Mesendoderm (in vitro differentiated cells): ENCODE measurements around the gene SYK.

Experiments used
- DNase-seq: peaks from one replicate; pipeline ENCODE4 v3.0.0; 2013
- H2AK5ac ChIP-seq: 2 replicates; pipeline ENCODE4 v1.6.1; 2013; ENCODE audit warnings: low read length, inconsistent platforms
- H2BK120ac ChIP-seq: 2 replicates; pipeline ENCODE4 v1.6.1; 2013; ENCODE audit warnings: low read depth, mild to moderate bottlenecking, low read length, moderate library complexity, mixed read lengths
- H2BK15ac ChIP-seq: replicated peaks from 2 replicates; pipeline ENCODE4 v1.6.1; 2013; ENCODE audit warnings: low read depth, mild to moderate bottlenecking, moderate library complexity
- H2BK5ac ChIP-seq: 2 replicates; pipeline ENCODE4 v1.6.1; 2013; ENCODE audit warnings: low read length, inconsistent platforms
- H3K18ac ChIP-seq: 2 replicates; pipeline ENCODE4 v1.6.1; 2013; ENCODE audit warnings: mild to moderate bottlenecking, low read length, mixed read lengths
- H3K23ac ChIP-seq: one replicate; pipeline ENCODE4 v1.6.1; 2013; ENCODE audit warnings: low read length
- H3K27ac ChIP-seq: 2 replicates; pipeline ENCODE4 v1.5.1; 2013; ENCODE audit warnings: low read depth, mild to moderate bottlenecking, inconsistent platforms, low read length, moderate library complexity
- H3K27me3 ChIP-seq: 2 replicates; pipeline ENCODE4 v1.6.1; 2013; ENCODE audit warnings: low read length, control low read depth, mild to moderate bottlenecking, inconsistent platforms; ENCODE audit not compliant: insufficient read depth, poor library complexity
- H3K36me3 ChIP-seq: 2 replicates; pipeline ENCODE4 v1.6.1; 2013; ENCODE audit warnings: low read length, inconsistent platforms; ENCODE audit not compliant: control insufficient read depth, insufficient read depth
- H3K4ac ChIP-seq: one replicate; pipeline ENCODE4 v1.6.1; 2013; ENCODE audit warnings: low read depth, mild to moderate bottlenecking, low read length, moderate library complexity
- H3K4me1 ChIP-seq: 2 replicates; pipeline ENCODE4 v1.6.1; 2013; ENCODE audit warnings: low read depth, low read length, inconsistent platforms; ENCODE audit not compliant: control insufficient read depth
- H3K4me2 ChIP-seq: 2 replicates; pipeline ENCODE4 v1.6.1; 2013; ENCODE audit warnings: low read length
- H3K4me3 ChIP-seq: 2 replicates; pipeline ENCODE4 v1.5.1; 2013; ENCODE audit warnings: mild to moderate bottlenecking, low read length
- H3K56ac ChIP-seq: one replicate; pipeline ENCODE4 v1.6.1; 2013; ENCODE audit warnings: low read length
- H3K79me1 ChIP-seq: 2 replicates; pipeline ENCODE4 v1.6.1; 2013; ENCODE audit warnings: low read length, inconsistent platforms
- H3K79me2 ChIP-seq: 2 replicates; pipeline ENCODE4 v1.6.1; 2013; ENCODE audit warnings: mild to moderate bottlenecking, low read length; ENCODE audit not compliant: control insufficient read depth, insufficient read depth
- H3K9ac ChIP-seq: 2 replicates; pipeline ENCODE4 v1.6.1; 2013; ENCODE audit warnings: low read length, inconsistent platforms
- H4K5ac ChIP-seq: one replicate; pipeline ENCODE4 v1.6.1; 2013; ENCODE audit warnings: low read length
- H4K8ac ChIP-seq: one replicate; pipeline ENCODE4 v1.6.1; 2013; ENCODE audit warnings: low read depth, mild to moderate bottlenecking, control low read depth, low read length, moderate library complexity
- WGBS: extraction: QIAGEN DNeasy Blood & Tissue Kit; methylation state at CpG from one replicate; pipeline ENCODE4 v1.1.7; 2013; ENCODE audit warnings: low lambda C conversion rate, missing lambda C conversion rate; ENCODE audit not compliant: insufficient coverage; ENCODE audit errors: extremely low coverage; 5-methylcytosine and 5-hydroxymethylcytosine counted together

The SYK gene

DNA sequence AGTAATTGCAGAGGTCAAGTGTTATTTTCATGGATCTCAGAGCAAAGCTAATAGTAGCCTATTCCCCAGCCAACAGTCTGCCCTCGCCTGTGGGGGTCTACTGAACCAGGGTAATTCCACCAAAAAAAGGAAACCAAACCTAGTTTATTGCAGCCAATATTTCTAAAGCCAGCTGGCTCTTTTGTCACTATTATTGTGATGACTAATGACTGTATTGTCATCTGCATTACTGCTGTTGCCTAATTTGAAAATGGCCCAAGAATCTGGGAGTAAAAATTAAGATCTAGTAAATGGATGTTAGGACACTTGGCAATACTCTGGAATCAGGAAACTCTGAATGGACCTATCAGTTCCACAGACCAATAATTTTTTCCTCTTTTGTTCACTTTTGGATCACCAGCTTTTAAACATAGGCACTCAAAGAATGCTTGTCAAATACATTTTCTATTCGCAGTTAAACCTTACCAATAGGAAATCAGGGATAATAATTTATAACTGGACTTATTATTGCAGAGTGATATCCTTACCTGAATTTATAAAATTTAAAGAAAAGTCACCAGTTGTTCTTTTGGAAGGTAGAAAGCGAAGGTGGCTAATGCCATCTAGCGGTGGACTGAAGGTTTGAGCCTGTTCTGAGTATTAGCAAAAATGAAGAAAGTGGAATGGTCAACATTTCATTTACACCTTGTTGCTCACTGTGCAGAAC, 69.2 kb downstream of the SYK start:
- Histone ChIP-seq H2BK15ac (no peak overlapping the region), H3K4ac (no peak overlapping the region), H3K27ac (no peak overlapping the region), H3K4me1 (no peaks in the 10 kb centered on the region), H3K9ac (no peak overlapping the region), H3K79me1 (no peaks in the 10 kb centered on the region), H3K27me3 (no peaks in the 10 kb centered on the region), H3K23ac (no peak overlapping the region), H2AK5ac (no peak overlapping the region), H3K4me3 (no peak overlapping the region), H3K79me2 (no peaks in the 10 kb centered on the region), H3K36me3 (no peaks in the 10 kb centered on the region), H2BK5ac (no peak overlapping the region), H4K8ac (no peak overlapping the region), H3K18ac (no peak overlapping the region), H4K5ac (no peak overlapping the region), H3K56ac (no peak overlapping the region), H3K4me2 (no peak overlapping the region), H2BK120ac (no peak overlapping the region)
- DNase-seq = peak; percentile 22
- no CpG with 5 or more reads among the region's 4 CpGs for WGBS

DNA sequence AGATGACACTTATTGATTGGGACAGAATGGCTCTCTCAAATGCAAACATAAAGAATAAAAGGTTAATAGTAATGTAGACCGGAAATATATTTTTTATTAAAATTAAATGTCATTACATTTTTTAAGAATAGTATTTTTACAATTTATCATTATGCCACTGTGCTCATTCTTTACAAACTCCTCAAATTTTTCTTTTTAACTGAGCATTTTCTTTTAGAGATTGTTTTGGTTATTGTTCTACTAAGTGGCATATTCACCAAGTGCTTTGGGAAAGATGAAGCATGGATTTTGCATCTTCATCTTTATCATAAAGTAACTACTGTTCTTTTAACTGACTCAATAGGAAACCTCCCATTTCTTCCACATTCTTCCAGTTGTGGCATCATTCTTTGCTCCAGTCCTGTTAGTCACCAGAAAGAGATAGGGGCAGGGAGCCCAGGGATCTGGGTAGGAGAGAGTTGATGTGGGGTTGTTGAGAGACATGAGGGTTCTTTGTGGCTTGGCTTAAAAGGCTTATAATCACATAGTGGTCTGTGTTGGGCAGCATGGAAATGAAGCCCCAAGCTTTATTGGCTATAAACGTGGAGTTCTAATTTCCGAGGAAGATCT, 69.8 kb downstream of the SYK start:
- DNase-seq = no peak
- Histone ChIP-seq H3K79me1 (no peaks in the 10 kb centered on the region), H2BK5ac (no peak overlapping the region), H4K8ac (no peak overlapping the region), H3K4me3 (no peak overlapping the region), H3K4me2 (no peak overlapping the region), H3K4ac (no peak overlapping the region), H2BK15ac (no peak overlapping the region), H3K27ac (no peak overlapping the region), H3K27me3 (no peaks in the 10 kb centered on the region), H2AK5ac (no peak overlapping the region), H3K4me1 (no peaks in the 10 kb centered on the region), H3K9ac (no peak overlapping the region), H3K56ac (no peak overlapping the region), H3K36me3 (no peaks in the 10 kb centered on the region), H2BK120ac (no peak overlapping the region), H3K18ac (no peak overlapping the region), H3K23ac (no peak overlapping the region), H3K79me2 (no peaks in the 10 kb centered on the region), H4K5ac (no peak overlapping the region)
- WGBS = no CpG with 5 or more reads among the region's 3 CpGs

DNA sequence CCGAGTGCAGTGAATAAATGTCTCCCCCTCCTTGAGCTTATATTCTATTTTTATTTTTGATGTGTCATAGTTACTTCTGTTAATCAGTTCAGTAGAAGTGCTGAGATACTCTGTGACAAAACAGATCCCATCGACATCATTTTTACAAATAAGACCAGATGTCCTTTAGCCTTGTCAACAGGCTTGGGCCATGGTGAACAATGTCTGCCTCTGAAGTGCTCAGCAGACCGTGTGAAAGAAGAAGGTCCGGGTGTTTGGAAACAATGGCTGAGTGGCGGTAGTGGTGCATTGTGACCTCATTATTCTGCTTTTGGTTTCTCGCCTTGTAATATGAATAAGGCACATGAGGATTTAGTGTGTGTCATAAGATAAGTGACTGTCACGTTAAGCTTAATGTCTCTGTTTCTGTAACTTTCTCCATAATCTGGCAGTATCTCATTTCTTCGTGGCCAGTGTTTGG, 71.2 kb downstream of the SYK start:
- no peak overlapping the region for H3K23ac ChIP-seq

DNA sequence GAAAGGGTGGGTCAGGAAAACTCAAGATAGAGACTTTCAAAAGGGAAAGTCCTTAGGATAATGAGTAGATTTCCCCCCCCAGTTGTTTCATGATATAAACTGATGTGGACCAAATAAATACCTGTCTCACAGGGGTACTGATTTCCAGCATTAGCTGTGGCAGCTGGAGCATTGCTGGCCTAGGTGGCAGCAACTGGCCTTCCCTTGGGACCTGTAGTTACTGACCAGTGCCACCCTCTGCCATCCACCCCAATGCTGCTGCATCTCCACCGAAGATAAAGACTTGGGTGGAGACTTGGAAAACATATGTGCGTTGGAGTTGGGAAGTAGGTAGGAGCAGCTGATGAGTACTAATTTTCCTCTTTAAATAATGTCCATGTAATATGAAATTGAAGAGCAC, 71.8 kb downstream of the SYK start:
- no peaks in the 10 kb centered on the region for H3K79me2 ChIP-seq
- WGBS = no CpG with 5 or more reads among the region's 2 CpGs
- H3K79me1 ChIP-seq = no peaks in the 10 kb centered on the region
- no peak overlapping the region for H3K4me3 ChIP-seq
- no peaks in the 10 kb centered on the region for H3K36me3 ChIP-seq
- H3K27me3 ChIP-seq = no peaks in the 10 kb centered on the region
- no peak for DNase-seq
- no peak overlapping the region for H3K9ac ChIP-seq
- no peak overlapping the region for H3K56ac ChIP-seq
- H3K23ac ChIP-seq = no peak overlapping the region
- H2BK15ac ChIP-seq = no peak overlapping the region
- H3K4me2 ChIP-seq = no peak overlapping the region
- H3K4ac ChIP-seq = no peak overlapping the region
- no peak overlapping the region for H2BK5ac ChIP-seq
- H3K4me1 ChIP-seq = no peaks in the 10 kb centered on the region
- no peak overlapping the region for H3K27ac ChIP-seq
- no peak overlapping the region for H4K8ac ChIP-seq
- no peak overlapping the region for H4K5ac ChIP-seq
- no peak overlapping the region for H2AK5ac ChIP-seq
- H2BK120ac ChIP-seq = no peak overlapping the region
- H3K18ac ChIP-seq = no peak overlapping the region

More for the DNA sequence above, 71.2 kb downstream of the SYK start:
- no peaks in the 10 kb centered on the region for H3K79me2 ChIP-seq
- H3K4ac ChIP-seq = no peak overlapping the region
- no peak overlapping the region for H2BK120ac ChIP-seq
- no peak overlapping the region for H2BK5ac ChIP-seq
- no peak overlapping the region for H4K5ac ChIP-seq
- no peak overlapping the region for H2AK5ac ChIP-seq
- no peak overlapping the region for H3K56ac ChIP-seq
- WGBS = no CpG with 5 or more reads among the region's 8 CpGs
- H3K79me1 ChIP-seq = no peaks in the 10 kb centered on the region
- no peak overlapping the region for H4K8ac ChIP-seq
- H3K4me1 ChIP-seq = no peaks in the 10 kb centered on the region
- H2BK15ac ChIP-seq = no peak overlapping the region
- no peaks in the 10 kb centered on the region for H3K36me3 ChIP-seq
- DNase-seq = no peak
- no peak overlapping the region for H3K18ac ChIP-seq
- H3K27me3 ChIP-seq = no peaks in the 10 kb centered on the region
- H3K4me2 ChIP-seq = no peak overlapping the region
- no peak overlapping the region for H3K9ac ChIP-seq
- no peak overlapping the region for H3K4me3 ChIP-seq
- H3K27ac ChIP-seq = no peak overlapping the region

DNA sequence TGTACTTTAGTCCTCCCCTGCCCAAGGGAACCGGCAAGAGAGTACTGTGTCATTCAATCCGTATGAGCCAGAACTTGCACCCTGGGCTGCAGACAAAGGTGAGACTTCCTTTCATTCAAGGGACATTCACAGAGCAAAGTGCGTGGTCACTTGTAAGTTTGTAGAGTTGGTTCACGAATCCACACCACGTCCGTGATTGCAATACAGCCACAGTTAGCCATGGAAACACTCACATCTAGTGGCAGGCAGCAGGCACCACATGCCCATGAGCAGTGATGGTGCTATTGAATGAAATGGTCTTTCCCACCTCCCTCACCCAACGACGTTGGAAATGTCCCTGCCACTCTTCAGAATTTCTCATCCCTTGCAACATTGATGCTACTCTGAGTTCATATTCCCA, 72.6 kb downstream of the SYK start:
- H3K9ac ChIP-seq = no peak overlapping the region
- no peak for DNase-seq
- no peak overlapping the region for H3K23ac ChIP-seq
- H4K5ac ChIP-seq = no peak overlapping the region
- no peaks in the 10 kb centered on the region for H3K4me1 ChIP-seq
- no peaks in the 10 kb centered on the region for H3K79me1 ChIP-seq
- H3K79me2 ChIP-seq = no peaks in the 10 kb centered on the region
- no peak overlapping the region for H3K4me2 ChIP-seq
- no peaks in the 10 kb centered on the region for H3K27me3 ChIP-seq
- no peak overlapping the region for H4K8ac ChIP-seq
- H3K27ac ChIP-seq = no peak overlapping the region
- no peak overlapping the region for H2AK5ac ChIP-seq
- H2BK15ac ChIP-seq = no peak overlapping the region
- no peak overlapping the region for H3K18ac ChIP-seq
- H2BK120ac ChIP-seq = no peak overlapping the region
- H3K4ac ChIP-seq = no peak overlapping the region
- no peak overlapping the region for H2BK5ac ChIP-seq
- H3K4me3 ChIP-seq = no peak overlapping the region
- H3K36me3 ChIP-seq = no peaks in the 10 kb centered on the region
- H3K56ac ChIP-seq = no peak overlapping the region
- WGBS = no CpG with 5 or more reads among the region's 8 CpGs
